Liver (tissue), 9 donors: ENCODE data around the gene COX19. TPM values are rescaled to one million over a fixed set of nuclear protein-coding genes. Genes with fewer than 3 reads are reported as not detected.

Experiments
- DNase-seq: peaks from one replicate; pipeline ENCODE4 v3.0.0-alpha.2; 2017; ENCODE audit warnings: low spot score
- H3K27ac ChIP-seq, 2 donors: one replicate each; pipeline ENCODE4 v1.7.0; 2013; ENCODE audit warnings: inconsistent platforms in 2 of 2, low read length in 2 of 2, control low read depth in 1 of 2, low read depth in 1 of 2, mild to moderate bottlenecking in 1 of 2
- H3K27me3 ChIP-seq, 4 donors: one replicate each; pipeline versions ENCODE4 v1.6.1 to v1.7.0; 2013; ENCODE audit warnings: low read length in 3 of 4, inconsistent platforms in 1 of 4, mild to moderate bottlenecking in 1 of 4, moderate library complexity in 1 of 4; ENCODE audit not compliant: control insufficient read depth in 4 of 4, insufficient read depth in 4 of 4
- H3K36me3 ChIP-seq, 4 donors: one replicate each; pipeline versions ENCODE4 v1.6.1 to v1.7.0; 2013; ENCODE audit warnings: low read length in 3 of 4, mild to moderate bottlenecking in 3 of 4, low read depth in 1 of 4, moderate library complexity in 1 of 4; ENCODE audit not compliant: control insufficient read depth in 4 of 4, insufficient read depth in 3 of 4
- H3K4me1 ChIP-seq, 4 donors: one replicate each; pipeline versions ENCODE4 v1.6.1 to v1.7.0; 2013; ENCODE audit warnings: low read length in 3 of 4, mild to moderate bottlenecking in 3 of 4, moderate library complexity in 1 of 4; ENCODE audit not compliant: control insufficient read depth in 4 of 4, insufficient read depth in 4 of 4
- H3K4me3 ChIP-seq, 3 donors: one replicate each; pipeline versions ENCODE4 v1.6.1 to v1.7.0; 2013; ENCODE audit warnings: low read length in 3 of 3, control low read depth in 1 of 3, low read depth in 1 of 3, mild to moderate bottlenecking in 1 of 3
- H3K9ac ChIP-seq, 2 donors: one replicate each; pipeline ENCODE4 v1.7.0; 2013; ENCODE audit warnings: low read length in 2 of 2, mild to moderate bottlenecking in 2 of 2, moderate library complexity in 2 of 2, control low read depth in 1 of 2, low read depth in 1 of 2
- H3K9me3 ChIP-seq, 4 donors: one replicate each; pipeline versions ENCODE4 v1.6.1 to v1.7.0; 2013; ENCODE audit warnings: low read length in 3 of 4; ENCODE audit not compliant: control insufficient read depth in 4 of 4
- ATF3 ChIP-seq: IDR thresholded peaks from 2 replicates; pipeline ENCODE4 v1.6.1; 2016; ENCODE audit warnings: antibody characterized with exemption
- CTCF ChIP-seq: fragments of 150-350 bp; IDR thresholded peaks from 2 replicates; pipeline ENCODE4 v1.5.1; 2017; ENCODE audit warnings: improper control_type of control experiment, low read depth, low read length; ENCODE audit not compliant: missing input control
- EGR1 ChIP-seq, 2 donors: IDR thresholded peaks; 2 replicates each; pipeline ENCODE4 v1.6.1; 2016 to 2018; ENCODE audit warnings: antibody characterized with exemption in 2 of 2, low read depth in 2 of 2
- FOXA2 ChIP-seq: IDR thresholded peaks from 2 replicates; pipeline ENCODE4 v1.6.1; 2016; ENCODE audit warnings: antibody characterized with exemption
- GABPA ChIP-seq, 2 donors: IDR thresholded peaks in 1 of 2; conservative IDR thresholded peaks in 1 of 2; 2 replicates each; pipeline ENCODE4 v1.6.1; 2016; ENCODE audit warnings: antibody characterized with exemption in 2 of 2, mild to moderate bottlenecking in 1 of 2, moderate library complexity in 1 of 2
- HNF4A ChIP-seq, 2 donors: conservative IDR thresholded peaks; 2 replicates each; pipeline ENCODE4 v1.6.1; 2016; ENCODE audit warnings: antibody characterized with exemption in 2 of 2, mild to moderate bottlenecking in 2 of 2
- HNF4G ChIP-seq: IDR thresholded peaks from 2 replicates; pipeline ENCODE4 v1.6.1; 2016; ENCODE audit warnings: antibody characterized with exemption
- JUND ChIP-seq, 2 donors: IDR thresholded peaks; 2 replicates each; pipeline ENCODE4 v1.6.1; 2016; ENCODE audit warnings: antibody characterized with exemption in 2 of 2
- NR2F2 ChIP-seq: IDR thresholded peaks from 2 replicates; pipeline ENCODE4 v1.6.1; 2016; ENCODE audit warnings: antibody characterized with exemption
- RAD21 ChIP-seq, 2 donors: IDR thresholded peaks; 2 replicates each; pipeline ENCODE4 v1.6.1; 2016; ENCODE audit warnings: antibody characterized with exemption in 2 of 2, mild to moderate bottlenecking in 2 of 2
- REST ChIP-seq: IDR thresholded peaks from 2 replicates; pipeline ENCODE4 v1.6.1; 2016; ENCODE audit warnings: antibody characterized with exemption, mild to moderate bottlenecking
- RXRA ChIP-seq, 2 donors: IDR thresholded peaks; 2 replicates each; pipeline ENCODE4 v1.6.1; 2017 to 2018; ENCODE audit warnings: antibody characterized with exemption in 2 of 2, mild to moderate bottlenecking in 1 of 2
- SP1 ChIP-seq: IDR thresholded peaks from 2 replicates; pipeline ENCODE4 v1.6.1; 2018; ENCODE audit warnings: antibody characterized with exemption, mild to moderate bottlenecking
- TAF1 ChIP-seq: conservative IDR thresholded peaks from 2 replicates; pipeline ENCODE4 v1.6.1; 2016; ENCODE audit warnings: antibody characterized with exemption, mild to moderate bottlenecking
- YY1 ChIP-seq: IDR thresholded peaks from 2 replicates; pipeline ENCODE4 v1.6.1; 2016; ENCODE audit warnings: antibody characterized with exemption, mild to moderate bottlenecking
- ZBTB33 ChIP-seq: IDR thresholded peaks from 2 replicates; pipeline ENCODE4 v1.6.1; 2016; ENCODE audit warnings: antibody characterized with exemption
- WGBS: extraction: QIAGEN DNeasy Blood & Tissue Kit; methylation state at CpG from one replicate; pipeline ENCODE4 v1.1.7; 2013; 5-methylcytosine and 5-hydroxymethylcytosine counted together
- polyA plus RNA-seq, 2 donors: library from polyadenylated mRNA; stranded (reverse) in 1 of 2; unstranded in 1 of 2; fragments of 200-250 nt in 1 of 2; fragments of >200 nt in 1 of 2; fragmentation: Nextera tagmentation in 1 of 2; extraction: Ambion mirVana in 1 of 2; gene quantifications; one replicate each; pipeline versions ENCODE4 v1.2.1 to v1.2.3, GENCODE V29; 2013 to 2015
- total RNA-seq, 2 donors: library from RNA; depleted of rRNA; stranded (reverse); fragments of >200 nt; gene quantifications; one replicate each; pipeline ENCODE4 v1.2.3, GENCODE V29; 2014
- donor health status: healthy.
- donor health status: healthy.
- donor health status: healthy.
- donor health status: healthy.
- donor health status: healthy.

Gene COX19
- total and polyA plus RNA-seq, 4 donors: 2.2 to 9.8 (median 4.8) TPM

GRCh38 chr7:1022801-1023465 is 47.6 kb upstream of the COX19 start:
- no peak for DNase-seq
- peaks cover 0 to 3% (median 0%) of the 10 kb centered on the region in 4 donors for H3K4me1 ChIP-seq

GRCh38 chr7:1022356-1022755 is 47.0 kb upstream of the COX19 start:
- Histone ChIP-seq H3K9me3 (no peaks in the 10 kb centered on the region), H3K4me3 (no peak overlapping the region), H3K27me3 (no peaks in the 10 kb centered on the region), H3K36me3 (peaks cover 0 to 9% (median 0%) of the 10 kb centered on the region in 4 donors), H3K27ac (no peak overlapping the region), H3K9ac (no peak overlapping the region), H3K4me1 (peaks cover 0 to 2% (median 0%) of the 10 kb centered on the region in 4 donors)
- WGBS: 97% methylated on average over 17 of the region's 17 CpGs
- DNase-seq: no peak
- TF ChIP-seq SP1: no peak
- TF ChIP-seq EGR1 (IDR thresholded peaks at IDR 0.05; ENCODE audit: low read depth in 2 of 2): no peak
- no peak for TF ChIP-seq ATF3
- TF ChIP-seq ZBTB33: no peak
- TF ChIP-seq RAD21 (IDR thresholded peaks at IDR 0.05): no peak
- no peak for TF ChIP-seq HNF4A (conservative IDR thresholded peaks at IDR 0.05)
- no peak for TF ChIP-seq JUND (IDR thresholded peaks at IDR 0.05)
- no peak for TF ChIP-seq REST
- no peak for TF ChIP-seq HNF4G
- no peak for TF ChIP-seq NR2F2
- TF ChIP-seq FOXA2: no peak
- no peak for TF ChIP-seq TAF1
- TF ChIP-seq GABPA (IDR thresholded peaks at IDR 0.05 in 1 of 2, conservative IDR thresholded peaks at IDR 0.05 in 1 of 2): no peak

More at GRCh38 chr7:1022801-1023465, 47.6 kb upstream of the COX19 start:
- 96% methylated on average over 45 of the region's 45 CpGs for WGBS
- Histone ChIP-seq H3K4me3 (no peak overlapping the region), H3K9ac (no peak overlapping the region), H3K27ac (no peak overlapping the region), H3K27me3 (no peaks in the 10 kb centered on the region), H3K9me3 (no peaks in the 10 kb centered on the region), H3K36me3 (peaks cover 0 to 9% (median 0%) of the 10 kb centered on the region in 4 donors)
- TF ChIP-seq SP1 (no peak), CTCF (no peak), HNF4G (no peak), RXRA (IDR thresholded peaks at IDR 0.05) (no peak), YY1 (no peak), ZBTB33 (no peak), FOXA2 (no peak), ATF3 (no peak)
